Measurements from ENCODE around the gene PLD6. TPM values are rescaled to one million over a fixed set of nuclear protein-coding genes. Genes with fewer than 3 reads are reported as not detected.
"Not testable (repeated sequence)": the region's sequence is repeated elsewhere in the genome, so short reads cannot be mapped to it uniquely, and the experiment has no call there.

The PLD6 gene
- total RNA-seq, 2 donors from 2014 or later, result 13.2 to 15.3 TPM

DNA sequence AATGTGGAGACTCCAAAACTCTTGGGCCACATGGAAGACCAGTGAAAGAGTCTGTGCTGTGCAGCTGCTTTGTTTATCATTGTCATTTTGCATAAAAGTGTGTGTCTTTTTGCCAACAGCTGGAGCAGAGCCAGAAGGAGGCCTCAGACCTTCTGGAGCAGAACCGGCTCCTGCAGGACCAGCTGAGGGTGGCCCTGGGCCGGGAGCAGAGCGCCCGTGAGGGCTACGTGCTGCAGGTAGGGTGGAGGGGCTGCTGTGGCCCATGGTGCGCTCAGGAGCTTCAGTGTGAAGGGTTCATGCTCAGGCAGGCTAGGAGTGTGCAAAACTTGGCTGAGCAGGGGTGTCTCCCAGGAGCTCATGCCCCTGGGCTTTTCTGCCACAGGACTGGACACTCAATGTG lies 45.0 kb downstream of the PLD6 start:
- Mint-ChIP-seq H3K27me3 (no peaks in the 10 kb centered on the region), H3K4me1 (peaks cover 28% of the 10 kb centered on the region), H3K4me3 (no peak overlapping the region), H3K27ac (peak overlapping the region; percentile 45), H3K36me3 (ENCODE audit: low read depth) (peaks cover 17% of the 10 kb centered on the region)
- DNase-seq, result no peak
- no peak for ATAC-seq
- H3K9me3 ChIP-seq (ENCODE audit: control insufficient read depth, low read length, poor library complexity, severe bottlenecking), result no peaks in the 10 kb centered on the region

DNA sequence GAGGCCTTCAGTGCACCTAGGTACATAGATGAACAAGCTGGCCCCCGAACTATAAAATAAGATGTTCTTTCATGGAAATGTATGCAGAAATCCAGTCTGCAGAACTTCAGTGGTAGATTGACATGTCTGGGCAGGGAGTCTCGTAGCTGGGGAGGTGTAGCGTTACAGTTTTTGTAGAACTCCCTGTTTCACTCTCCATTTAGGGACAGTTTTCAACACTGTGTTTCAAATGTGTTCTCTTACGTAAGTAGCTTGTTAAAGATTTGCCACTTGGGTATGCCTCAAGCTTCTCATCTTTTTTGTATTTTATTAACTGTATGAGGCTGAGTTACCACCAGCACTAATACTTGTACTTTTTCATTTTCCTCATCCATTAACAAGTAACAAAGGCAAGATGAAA lies 46.6 kb downstream of the PLD6 start:
- Mint-ChIP-seq H3K27ac (peak overlapping the region; percentile 56), H3K36me3 (ENCODE audit: low read depth) (peaks cover 18% of the 10 kb centered on the region), H3K4me3 (no peak overlapping the region), H3K4me1 (peaks cover 32% of the 10 kb centered on the region), H3K27me3 (no peaks in the 10 kb centered on the region)
- ATAC-seq (no peak), DNase-seq (no peak)
- H3K9me3 ChIP-seq (ENCODE audit: control insufficient read depth, low read length, poor library complexity, severe bottlenecking), result no peaks in the 10 kb centered on the region

DNA sequence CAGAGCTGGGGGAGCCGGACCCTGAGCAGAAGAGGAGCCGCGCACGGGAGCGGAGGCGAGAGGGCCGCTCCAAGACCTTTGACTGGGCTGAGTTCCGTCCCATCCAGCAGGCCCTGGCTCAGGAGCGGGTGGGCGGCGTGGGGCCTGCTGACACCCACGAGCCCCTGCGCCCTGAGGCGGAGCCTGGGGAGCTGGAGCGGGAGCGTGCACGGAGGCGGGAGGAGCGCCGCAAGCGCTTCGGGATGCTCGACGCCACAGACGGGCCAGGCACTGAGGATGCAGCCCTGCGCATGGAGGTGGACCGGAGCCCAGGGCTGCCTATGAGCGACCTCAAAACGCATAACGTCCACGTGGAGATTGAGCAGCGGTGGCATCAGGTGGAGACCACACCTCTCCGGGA lies 47.6 kb downstream of the PLD6 start:
- DNase-seq; ATAC-seq; H3K27ac Mint-ChIP-seq; H3K4me3 Mint-ChIP-seq; H3K9me3 ChIP-seq (ENCODE audit: control insufficient read depth, low read length, poor library complexity, severe bottlenecking); H3K27me3 Mint-ChIP-seq: not testable (repeated sequence)
- Mint-ChIP-seq H3K4me1 (peaks cover 40% of the 10 kb centered on the region), H3K36me3 (ENCODE audit: low read depth) (peaks cover 20% of the 10 kb centered on the region)

DNA sequence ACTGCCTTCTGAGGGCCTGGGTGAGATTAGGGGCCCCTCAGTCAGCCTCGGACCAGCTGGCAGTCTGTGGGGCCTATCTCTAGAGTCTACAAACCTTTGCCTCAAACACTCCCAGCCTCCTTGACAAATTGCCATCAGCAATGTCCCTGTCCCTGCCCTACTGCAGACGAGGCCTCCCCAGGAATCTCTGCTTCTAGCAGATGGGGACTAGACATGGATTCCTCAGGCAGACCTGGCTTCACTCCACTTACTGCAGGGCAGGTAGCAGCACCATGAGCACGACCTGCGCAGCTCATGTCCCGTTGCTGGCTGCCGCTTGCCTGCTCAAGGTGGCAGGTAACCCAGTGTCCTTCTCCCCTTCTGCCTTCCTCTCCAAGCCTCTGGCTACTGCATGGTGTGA lies 49.1 kb downstream of the PLD6 start:
- ATAC-seq, result no peak
- H3K4me3 Mint-ChIP-seq, result no peak overlapping the region
- peaks cover 14% of the 10 kb centered on the region for H3K36me3 Mint-ChIP-seq (ENCODE audit: low read depth)
- peaks cover 46% of the 10 kb centered on the region for H3K4me1 Mint-ChIP-seq
- no peaks in the 10 kb centered on the region for H3K9me3 ChIP-seq (ENCODE audit: control insufficient read depth, low read length, poor library complexity, severe bottlenecking)
- H3K27me3 Mint-ChIP-seq, result no peaks in the 10 kb centered on the region
- no peak for DNase-seq
- peak overlapping the region; percentile 92 for H3K27ac Mint-ChIP-seq

DNA sequence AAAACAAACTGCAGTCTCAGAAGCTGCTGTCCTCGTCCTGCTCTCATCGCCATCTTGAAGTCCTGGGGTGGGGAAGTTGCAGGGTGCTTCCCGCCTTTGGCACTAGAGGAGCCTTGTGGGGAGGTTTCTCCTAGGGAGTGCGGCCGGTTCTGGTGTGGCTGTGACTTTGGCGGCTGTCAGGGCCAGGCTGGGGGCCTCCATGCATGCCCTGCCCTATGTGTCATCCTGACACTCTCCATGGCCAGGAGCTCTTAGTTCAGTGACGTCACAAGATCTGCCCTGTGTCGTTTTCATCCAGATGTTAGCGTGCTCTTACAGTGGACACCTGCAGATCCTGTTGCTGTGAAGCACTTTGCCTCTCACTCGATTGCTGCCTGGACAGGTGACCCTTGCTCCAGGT lies 49.6 kb downstream of the PLD6 start:
- Mint-ChIP-seq H3K36me3 (ENCODE audit: low read depth) (peaks cover 12% of the 10 kb centered on the region), H3K27ac (peak overlapping the region; percentile 92), H3K4me1 (peaks cover 48% of the 10 kb centered on the region), H3K4me3 (no peak overlapping the region), H3K27me3 (no peaks in the 10 kb centered on the region)
- DNase-seq (no peak), ATAC-seq (no peak)
- H3K9me3 ChIP-seq (ENCODE audit: control insufficient read depth, low read length, poor library complexity, severe bottlenecking), result no peaks in the 10 kb centered on the region

DNA sequence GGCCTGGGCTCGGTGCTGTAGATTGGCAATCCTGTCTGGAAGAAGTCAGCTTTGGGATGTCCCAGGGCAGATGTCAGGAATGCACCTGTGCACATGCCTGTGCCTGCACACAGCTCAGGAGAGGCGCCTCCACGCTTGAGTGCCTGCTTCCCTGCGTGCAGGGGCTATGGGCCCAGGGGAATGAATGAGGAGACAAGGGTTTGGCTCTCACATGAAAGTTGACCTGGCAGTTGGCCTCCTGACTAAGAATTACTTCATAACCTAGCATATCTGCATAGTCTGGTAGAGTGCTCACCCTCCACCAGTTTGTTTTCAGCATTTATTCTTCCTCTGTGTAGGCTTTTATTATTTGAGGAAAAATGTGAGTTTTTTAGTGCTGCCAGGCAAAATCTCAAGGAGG lies 50.0 kb downstream of the PLD6 start:
- Mint-ChIP-seq H3K4me1 (peaks cover 50% of the 10 kb centered on the region), H3K4me3 (no peak overlapping the region), H3K27me3 (no peaks in the 10 kb centered on the region), H3K36me3 (ENCODE audit: low read depth) (peaks cover 12% of the 10 kb centered on the region), H3K27ac (peak overlapping the region; percentile 92)
- H3K9me3 ChIP-seq (ENCODE audit: control insufficient read depth, low read length, poor library complexity, severe bottlenecking), result no peaks in the 10 kb centered on the region
- ATAC-seq, result no peak
- no peak for DNase-seq

DNA sequence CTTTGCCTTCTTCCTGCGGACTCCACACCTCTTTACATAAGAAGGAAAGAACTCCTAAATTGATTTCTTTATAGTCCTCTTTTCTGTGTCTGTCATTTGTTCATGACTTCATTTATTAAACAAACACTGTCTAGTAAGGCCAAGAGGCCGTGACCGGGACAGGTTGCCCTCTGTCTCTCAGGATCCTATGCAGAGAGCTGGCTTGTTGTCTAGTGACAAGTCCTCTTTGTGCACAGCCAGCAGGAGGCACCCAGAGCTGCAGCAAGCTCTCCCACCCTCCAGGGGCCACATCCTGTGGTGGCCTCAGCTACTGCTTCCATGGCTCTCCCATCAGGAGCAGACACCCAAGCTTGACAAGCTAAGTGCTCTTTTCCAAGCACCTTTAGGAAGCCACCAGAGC lies 50.6 kb downstream of the PLD6 start:
- no peaks in the 10 kb centered on the region for H3K9me3 ChIP-seq (ENCODE audit: control insufficient read depth, low read length, poor library complexity, severe bottlenecking)
- Mint-ChIP-seq H3K36me3 (ENCODE audit: low read depth) (peaks cover 12% of the 10 kb centered on the region), H3K4me1 (peaks cover 50% of the 10 kb centered on the region), H3K4me3 (peak overlapping the region; percentile 45), H3K27ac (peak overlapping the region; percentile 92), H3K27me3 (no peaks in the 10 kb centered on the region)
- ATAC-seq (no peak), DNase-seq (no peak)

DNA sequence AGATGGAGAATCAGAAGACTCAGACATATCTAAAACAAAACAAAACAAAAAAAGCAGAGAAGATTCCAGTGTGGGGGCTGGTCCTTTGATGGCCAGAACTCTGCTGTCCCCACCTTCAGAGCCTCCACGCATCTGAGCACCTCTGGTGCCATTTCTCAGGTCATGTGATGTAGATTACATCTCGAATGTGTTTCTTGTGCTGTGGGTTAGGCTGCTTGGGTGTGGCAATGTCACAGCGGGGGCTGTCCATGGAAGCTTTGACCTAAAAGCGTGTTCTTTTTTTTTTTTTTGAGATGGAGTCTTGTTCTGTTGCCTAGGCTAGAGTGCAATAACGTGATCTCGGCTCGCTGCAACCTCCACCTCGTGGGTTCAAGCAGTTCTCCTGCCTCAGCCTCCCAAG lies 51.2 kb downstream of the PLD6 start:
- H3K4me1 Mint-ChIP-seq, result peaks cover 55% of the 10 kb centered on the region
- no peaks in the 10 kb centered on the region for H3K9me3 ChIP-seq (ENCODE audit: control insufficient read depth, low read length, poor library complexity, severe bottlenecking)
- ATAC-seq (peak; percentile 78), DNase-seq (no peak)
- peaks cover 14% of the 10 kb centered on the region for H3K36me3 Mint-ChIP-seq (ENCODE audit: low read depth)
- H3K4me3 Mint-ChIP-seq, result peak overlapping the region; percentile 84
- H3K27me3 Mint-ChIP-seq, result no peaks in the 10 kb centered on the region
- H3K27ac Mint-ChIP-seq, result peak overlapping the region; percentile 92

DNA sequence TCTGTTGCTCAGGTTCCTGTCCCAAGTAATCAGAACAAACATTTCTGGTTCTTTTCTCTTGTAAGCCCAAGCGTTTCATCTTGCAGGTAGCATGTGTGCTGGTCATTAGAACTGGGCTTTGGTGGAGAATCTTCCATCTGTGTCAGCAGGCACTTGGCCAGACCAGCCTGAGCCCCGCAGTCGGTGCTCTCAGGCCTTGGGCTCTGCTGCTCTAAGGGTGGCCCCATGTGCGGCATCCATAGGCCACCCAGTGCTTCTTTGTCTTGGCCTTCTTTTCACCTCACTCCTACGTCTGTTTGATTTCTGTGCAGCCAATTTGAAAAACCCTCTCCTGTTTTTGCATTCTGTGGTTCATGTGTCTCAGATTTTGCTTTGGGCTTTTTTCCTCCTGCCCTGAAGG lies 51.6 kb downstream of the PLD6 start:
- peak overlapping the region; percentile 84 for H3K4me3 Mint-ChIP-seq
- H3K4me1 Mint-ChIP-seq, result peaks cover 56% of the 10 kb centered on the region
- DNase-seq (no peak), ATAC-seq (peak; percentile 22)
- no peaks in the 10 kb centered on the region for H3K27me3 Mint-ChIP-seq
- H3K27ac Mint-ChIP-seq, result peak overlapping the region; percentile 92
- no peaks in the 10 kb centered on the region for H3K9me3 ChIP-seq (ENCODE audit: control insufficient read depth, low read length, poor library complexity, severe bottlenecking)
- H3K36me3 Mint-ChIP-seq (ENCODE audit: low read depth), result peaks cover 14% of the 10 kb centered on the region

DNA sequence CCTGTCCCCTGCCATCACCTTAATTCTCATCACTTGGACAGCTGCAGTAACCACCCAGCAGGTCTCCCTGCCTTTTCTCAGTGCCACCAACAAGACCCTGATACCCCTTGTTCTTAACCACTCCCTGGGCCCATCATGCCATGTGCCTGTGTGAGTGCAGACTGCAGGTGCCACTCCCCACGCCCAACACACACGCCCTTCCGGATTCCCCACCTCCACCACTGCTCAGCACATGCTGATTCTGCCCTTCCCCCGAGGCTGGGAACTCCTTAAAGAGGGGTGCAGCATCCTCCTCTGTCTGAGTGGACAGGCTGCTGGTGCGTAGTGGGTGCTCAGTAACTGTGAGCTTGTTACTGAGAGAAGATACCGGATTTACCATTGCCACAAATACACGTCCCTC lies 52.4 kb downstream of the PLD6 start:
- Mint-ChIP-seq H3K4me3 (peak overlapping the region; percentile 84), H3K36me3 (ENCODE audit: low read depth) (peaks cover 12% of the 10 kb centered on the region), H3K27ac (peak overlapping the region; percentile 92), H3K4me1 (peaks cover 54% of the 10 kb centered on the region), H3K27me3 (no peaks in the 10 kb centered on the region)
- no peak for ATAC-seq
- no peak for DNase-seq
- no peaks in the 10 kb centered on the region for H3K9me3 ChIP-seq (ENCODE audit: control insufficient read depth, low read length, poor library complexity, severe bottlenecking)

DNA sequence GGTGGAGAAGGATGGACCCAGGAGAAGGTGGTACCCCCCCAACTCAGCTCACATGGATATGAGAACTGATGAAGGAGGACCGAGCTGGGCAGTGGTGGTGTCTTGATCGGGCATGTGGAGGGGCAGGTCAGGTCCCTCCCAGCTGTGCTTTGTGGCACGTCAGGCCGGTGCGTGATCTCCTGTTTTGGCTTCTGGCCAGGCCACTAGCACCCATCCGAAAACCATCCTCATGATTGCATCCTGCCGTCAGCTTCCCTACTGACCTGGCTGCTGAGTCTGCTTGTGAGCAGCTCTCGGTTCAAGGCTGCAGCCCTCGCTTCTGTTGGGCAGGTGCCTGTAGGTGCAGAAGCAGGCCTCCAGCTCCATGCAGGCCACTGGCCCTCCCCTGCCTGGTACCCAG lies 53.1 kb downstream of the PLD6 start:
- no peaks in the 10 kb centered on the region for H3K9me3 ChIP-seq (ENCODE audit: control insufficient read depth, low read length, poor library complexity, severe bottlenecking)
- Mint-ChIP-seq H3K36me3 (ENCODE audit: low read depth) (peaks cover 12% of the 10 kb centered on the region), H3K27me3 (no peaks in the 10 kb centered on the region), H3K27ac (peak overlapping the region; percentile 92), H3K4me1 (peaks cover 54% of the 10 kb centered on the region), H3K4me3 (peak overlapping the region; percentile 84)
- DNase-seq (no peak), ATAC-seq (no peak)

DNA sequence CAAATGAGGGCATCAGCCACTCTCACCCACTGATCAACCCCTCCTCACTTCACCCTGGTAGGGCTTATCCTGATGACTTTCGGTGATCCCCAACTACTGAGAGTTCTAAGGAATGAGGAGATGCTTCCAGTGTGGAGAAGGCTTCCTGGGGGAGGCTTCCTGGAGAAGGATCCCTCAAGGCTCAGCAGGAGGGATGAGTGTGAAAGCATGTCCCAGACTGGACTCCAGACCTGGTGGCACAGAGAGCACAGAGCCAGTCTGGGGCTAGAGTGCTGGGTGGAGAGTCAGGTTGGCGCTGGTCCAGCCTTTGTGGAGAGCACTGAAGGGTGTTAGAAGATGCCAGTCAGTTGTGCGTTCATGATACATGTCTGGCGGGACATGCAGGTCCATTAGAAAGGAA lies 53.7 kb downstream of the PLD6 start:
- H3K36me3 Mint-ChIP-seq (ENCODE audit: low read depth), result peaks cover 12% of the 10 kb centered on the region
- DNase-seq (no peak), ATAC-seq (peak; percentile 14)
- peak overlapping the region; percentile 82 for H3K4me3 Mint-ChIP-seq
- peaks cover 54% of the 10 kb centered on the region for H3K4me1 Mint-ChIP-seq
- peak overlapping the region; percentile 92 for H3K27ac Mint-ChIP-seq
- H3K27me3 Mint-ChIP-seq, result no peaks in the 10 kb centered on the region
- H3K9me3 ChIP-seq (ENCODE audit: control insufficient read depth, low read length, poor library complexity, severe bottlenecking), result no peaks in the 10 kb centered on the region

DNA sequence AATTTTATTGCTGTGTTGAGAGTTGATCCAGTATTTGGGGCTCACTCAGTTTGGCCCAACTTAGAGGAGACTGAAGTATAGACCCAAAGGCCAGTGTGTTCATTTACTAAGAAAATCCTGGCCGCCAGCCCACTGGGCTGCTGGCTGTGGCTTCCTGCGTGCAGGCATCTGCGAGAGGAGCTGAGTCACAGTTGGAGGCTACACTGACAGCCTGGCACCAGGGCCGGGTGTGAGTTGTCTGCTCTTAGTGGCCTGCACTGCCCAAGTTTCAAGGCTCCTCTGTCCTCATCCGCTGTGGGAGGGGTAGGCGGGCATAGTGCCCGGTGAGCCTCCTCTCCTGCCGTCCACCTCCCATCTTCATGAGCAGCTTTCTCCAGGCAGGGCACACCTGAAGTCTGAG lies 54.2 kb downstream of the PLD6 start:
- peak overlapping the region; percentile 92 for H3K27ac Mint-ChIP-seq
- peaks cover 12% of the 10 kb centered on the region for H3K36me3 Mint-ChIP-seq (ENCODE audit: low read depth)

DNA sequence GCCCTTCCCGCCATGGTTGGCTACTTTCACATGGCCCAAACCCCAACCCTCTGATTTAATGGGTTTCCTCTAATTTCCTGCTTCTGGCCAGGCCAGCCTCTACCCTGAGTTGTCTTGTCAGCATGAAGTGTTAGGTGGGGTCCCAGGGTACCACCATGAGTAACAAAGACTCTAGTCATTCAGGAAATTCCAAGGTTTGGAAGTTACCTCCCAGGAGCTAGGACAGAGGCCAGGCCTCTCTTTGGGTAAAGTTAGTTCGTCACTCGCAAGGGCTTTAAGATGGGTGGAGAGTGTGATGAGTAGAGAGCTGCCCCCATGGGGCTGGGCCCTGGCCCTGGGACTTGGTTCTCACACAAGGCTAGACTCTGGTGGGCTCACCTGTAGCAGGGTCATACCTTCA lies 54.6 kb downstream of the PLD6 start:
- H3K4me3 Mint-ChIP-seq, result no peak overlapping the region
- peaks cover 12% of the 10 kb centered on the region for H3K36me3 Mint-ChIP-seq (ENCODE audit: low read depth)
- no peaks in the 10 kb centered on the region for H3K27me3 Mint-ChIP-seq
- ATAC-seq (no peak), DNase-seq (no peak)
- peak overlapping the region; percentile 85 for H3K27ac Mint-ChIP-seq
- no peaks in the 10 kb centered on the region for H3K9me3 ChIP-seq (ENCODE audit: control insufficient read depth, low read length, poor library complexity, severe bottlenecking)
- H3K4me1 Mint-ChIP-seq, result peaks cover 48% of the 10 kb centered on the region

More for the DNA sequence above, 54.2 kb downstream of the PLD6 start:
- peak overlapping the region; percentile 82 for H3K4me3 Mint-ChIP-seq
- DNase-seq (no peak), ATAC-seq (peak; percentile 55)
- no peaks in the 10 kb centered on the region for H3K9me3 ChIP-seq (ENCODE audit: control insufficient read depth, low read length, poor library complexity, severe bottlenecking)
- H3K27me3 Mint-ChIP-seq, result no peaks in the 10 kb centered on the region
- peaks cover 50% of the 10 kb centered on the region for H3K4me1 Mint-ChIP-seq
